SK-N-SH treated with all-trans-retinoic acid at 6 μM for 48 hours (cell line): Measurements from ENCODE around the gene ASB13.

Source experiments
- ATAC-seq: fragments of 200-7000 bp; cut with Tn5 transposase; 3 replicates; pipeline ENCODE4 v1.9.1; 2020; ENCODE audit warnings: mild to moderate bottlenecking, moderate library complexity
- ARNTL ChIP-seq: fragments of 450-650 bp; formaldehyde crosslinking; IDR thresholded peaks from 2 replicates; pipeline ENCODE4 v1.5.0; 2020; ENCODE audit warnings: low read depth, mild to moderate bottlenecking, moderate library complexity, borderline replicate concordance
- BACH2 ChIP-seq: fragments of 250-450 bp; sonication (Bioruptor Pico); IDR thresholded peaks from 2 replicates; pipeline ENCODE4 v1.9.0; 2021; ENCODE audit warnings: mild to moderate bottlenecking, borderline replicate concordance
- CREB5 ChIP-seq: fragments of 250-450 bp; sonication (Bioruptor Pico); IDR thresholded peaks from 2 replicates; pipeline ENCODE4 v1.5.1; 2020; ENCODE audit warnings: low read depth, mild to moderate bottlenecking, moderate library complexity
- CSDC2 ChIP-seq: fragments of 250-450 bp; sonication (Bioruptor Pico); IDR thresholded peaks from 2 replicates; pipeline ENCODE4 v1.5.0; 2020; ENCODE audit warnings: mild to moderate bottlenecking, moderate library complexity
- CSRNP3 ChIP-seq: fragments of 250-450 bp; sonication (Bioruptor Pico); IDR thresholded peaks from 2 replicates; pipeline ENCODE4 v1.5.1; 2021; ENCODE audit warnings: mild to moderate bottlenecking, moderate library complexity
- ESRRG ChIP-seq: fragments of 250-450 bp; sonication (Bioruptor Pico); IDR thresholded peaks from 2 replicates; pipeline ENCODE4 v1.6.1; 2021; ENCODE audit warnings: mild to moderate bottlenecking
- GLIS3 ChIP-seq: fragments of 250-450 bp; sonication (Bioruptor Pico); IDR thresholded peaks from 2 replicates; pipeline ENCODE4 v1.5.0; 2020; ENCODE audit warnings: mild to moderate bottlenecking, moderate library complexity
- ISL1 ChIP-seq: fragments of 250-450 bp; sonication (Bioruptor Pico); IDR thresholded peaks from 2 replicates; pipeline ENCODE4 v2.1.2; 2022; ENCODE audit warnings: mild to moderate bottlenecking, moderate library complexity
- OSR1 ChIP-seq: fragments of 250-450 bp; sonication (Bioruptor Pico); IDR thresholded peaks from 2 replicates; pipeline ENCODE4 v1.8.0; 2022; ENCODE audit warnings: moderate library complexity, mild to moderate bottlenecking, inconsistent platforms
- PATZ1 ChIP-seq: fragments of 250-450 bp; sonication (Bioruptor Pico); IDR thresholded peaks from 2 replicates; pipeline ENCODE4 v1.8.0; 2020; ENCODE audit warnings: mild to moderate bottlenecking, moderate library complexity, borderline replicate concordance
- PPARA ChIP-seq: fragments of 250-450 bp; sonication (Bioruptor Pico); IDR thresholded peaks from 2 replicates; pipeline ENCODE4 v1.5.0; 2020; ENCODE audit warnings: mild to moderate bottlenecking, borderline replicate concordance
- RARB ChIP-seq: fragments of 250-450 bp; sonication (Bioruptor Pico); IDR thresholded peaks from 2 replicates; pipeline ENCODE4 v1.8.0; 2021; ENCODE audit warnings: mild to moderate bottlenecking, moderate library complexity
- SNAI2 ChIP-seq: fragments of 250-450 bp; sonication (Bioruptor Pico); IDR thresholded peaks from 2 replicates; pipeline ENCODE4 v1.5.0; 2020; ENCODE audit warnings: mild to moderate bottlenecking, moderate library complexity
- TCF4 ChIP-seq: fragments of 250-450 bp; sonication (Bioruptor Pico); IDR thresholded peaks from 2 replicates; pipeline ENCODE4 v1.8.0; 2021; ENCODE audit warnings: mild to moderate bottlenecking, moderate library complexity, borderline replicate concordance
- ZC3H10 ChIP-seq: fragments of 250-450 bp; sonication (Bioruptor Pico); IDR thresholded peaks from 2 replicates; pipeline ENCODE4 v1.5.1; 2021; ENCODE audit warnings: mild to moderate bottlenecking, moderate library complexity
- ZFP30 ChIP-seq: fragments of 450-650 bp; formaldehyde crosslinking; IDR thresholded peaks from 2 replicates; pipeline ENCODE4 v1.5.0; 2022; ENCODE audit warnings: mild to moderate bottlenecking, moderate library complexity
- ZNF565 ChIP-seq: fragments of 450-650 bp; formaldehyde crosslinking; conservative IDR thresholded peaks from 2 replicates; pipeline ENCODE4 v1.5.0; 2020; ENCODE audit warnings: low read depth, mild to moderate bottlenecking, moderate library complexity
- ZNF70 ChIP-seq: fragments of 450-650 bp; formaldehyde crosslinking; IDR thresholded peaks from 2 replicates; pipeline ENCODE4 v1.5.0; 2020; ENCODE audit warnings: mild to moderate bottlenecking, moderate library complexity
- ZNF8 ChIP-seq: fragments of 450-650 bp; formaldehyde crosslinking; IDR thresholded peaks from 2 replicates; pipeline ENCODE4 v1.5.0; 2020; ENCODE audit warnings: mild to moderate bottlenecking, moderate library complexity
- TF ChIP-seq, protein P1 (sequence below): fragments of 250-450 bp; sonication (Bioruptor Pico); IDR thresholded peaks from 2 replicates; pipeline ENCODE4 v1.8.0; 2021; ENCODE audit warnings: low read depth, mild to moderate bottlenecking, moderate library complexity, borderline replicate concordance
- TF ChIP-seq, protein P2 (sequence below): fragments of 250-450 bp; sonication (Bioruptor Pico); IDR thresholded peaks from 2 replicates; pipeline ENCODE4 v1.5.0; 2020; ENCODE audit warnings: mild to moderate bottlenecking, moderate library complexity

ASB13 gene

DNA sequence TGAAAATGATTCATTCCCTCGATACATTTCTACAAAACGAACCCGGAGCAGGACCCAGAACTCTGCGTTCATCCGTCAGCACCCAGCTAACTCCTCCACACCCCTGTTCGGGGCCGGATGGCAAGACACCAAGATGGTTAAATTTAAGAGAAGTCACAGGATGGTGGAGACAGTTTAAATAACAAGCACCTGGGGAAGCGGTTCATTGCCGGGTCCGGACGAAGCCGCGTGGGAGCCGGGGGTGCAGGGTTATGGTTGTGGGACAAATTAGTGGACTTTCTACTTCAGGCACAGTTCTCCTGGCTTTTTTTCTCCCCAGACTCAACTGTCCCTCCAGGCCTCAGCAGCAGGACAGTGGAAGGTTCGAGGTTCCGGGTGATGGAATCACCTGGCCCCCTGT is 45.4 kb downstream of the ASB13 start:
- TF ChIP-seq ARNTL (no peak), GLIS3 (no peak), ZFP30 (CRISPR knock-in tag) (no peak), ZNF565 (CRISPR knock-in tag) (no peak), SNAI2 (CRISPR knock-in tag) (no peak), ESRRG (CRISPR knock-in tag) (no peak), ZNF8 (CRISPR knock-in tag) (no peak), CREB5 (no peak), ZC3H10 (CRISPR knock-in tag) (no peak), RARB (CRISPR knock-in tag) (no peak), OSR1 (CRISPR knock-in tag) (no peak), PPARA (CRISPR knock-in tag) (no peak), BACH2 (no peak), PATZ1 (CRISPR knock-in tag) (no peak), CSRNP3 (CRISPR knock-in tag) (no peak), TCF4 (no peak), ZNF70 (CRISPR knock-in tag) (no peak), ISL1 (CRISPR knock-in tag) (no peak)
- TF ChIP-seq, protein P1, sequence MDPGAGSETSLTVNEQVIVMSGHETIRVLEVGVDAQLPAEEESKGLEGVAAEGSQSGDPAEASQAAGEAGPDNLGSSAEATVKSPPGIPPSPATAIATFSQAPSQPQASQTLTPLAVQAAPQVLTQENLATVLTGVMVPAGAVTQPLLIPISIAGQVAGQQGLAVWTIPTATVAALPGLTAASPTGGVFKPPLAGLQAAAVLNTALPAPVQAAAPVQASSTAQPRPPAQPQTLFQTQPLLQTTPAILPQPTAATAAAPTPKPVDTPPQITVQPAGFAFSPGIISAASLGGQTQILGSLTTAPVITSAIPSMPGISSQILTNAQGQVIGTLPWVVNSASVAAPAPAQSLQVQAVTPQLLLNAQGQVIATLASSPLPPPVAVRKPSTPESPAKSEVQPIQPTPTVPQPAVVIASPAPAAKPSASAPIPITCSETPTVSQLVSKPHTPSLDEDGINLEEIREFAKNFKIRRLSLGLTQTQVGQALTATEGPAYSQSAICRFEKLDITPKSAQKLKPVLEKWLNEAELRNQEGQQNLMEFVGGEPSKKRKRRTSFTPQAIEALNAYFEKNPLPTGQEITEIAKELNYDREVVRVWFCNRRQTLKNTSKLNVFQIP (CRISPR knock-in tag), result no peak
- ATAC-seq, result no peak

- no peak for ATAC-seq
- TF ChIP-seq CSDC2 (CRISPR knock-in tag) (no peak), TCF4 (no peak), ZC3H10 (CRISPR knock-in tag) (no peak), OSR1 (CRISPR knock-in tag) (no peak)
- TF ChIP-seq, protein P2, sequence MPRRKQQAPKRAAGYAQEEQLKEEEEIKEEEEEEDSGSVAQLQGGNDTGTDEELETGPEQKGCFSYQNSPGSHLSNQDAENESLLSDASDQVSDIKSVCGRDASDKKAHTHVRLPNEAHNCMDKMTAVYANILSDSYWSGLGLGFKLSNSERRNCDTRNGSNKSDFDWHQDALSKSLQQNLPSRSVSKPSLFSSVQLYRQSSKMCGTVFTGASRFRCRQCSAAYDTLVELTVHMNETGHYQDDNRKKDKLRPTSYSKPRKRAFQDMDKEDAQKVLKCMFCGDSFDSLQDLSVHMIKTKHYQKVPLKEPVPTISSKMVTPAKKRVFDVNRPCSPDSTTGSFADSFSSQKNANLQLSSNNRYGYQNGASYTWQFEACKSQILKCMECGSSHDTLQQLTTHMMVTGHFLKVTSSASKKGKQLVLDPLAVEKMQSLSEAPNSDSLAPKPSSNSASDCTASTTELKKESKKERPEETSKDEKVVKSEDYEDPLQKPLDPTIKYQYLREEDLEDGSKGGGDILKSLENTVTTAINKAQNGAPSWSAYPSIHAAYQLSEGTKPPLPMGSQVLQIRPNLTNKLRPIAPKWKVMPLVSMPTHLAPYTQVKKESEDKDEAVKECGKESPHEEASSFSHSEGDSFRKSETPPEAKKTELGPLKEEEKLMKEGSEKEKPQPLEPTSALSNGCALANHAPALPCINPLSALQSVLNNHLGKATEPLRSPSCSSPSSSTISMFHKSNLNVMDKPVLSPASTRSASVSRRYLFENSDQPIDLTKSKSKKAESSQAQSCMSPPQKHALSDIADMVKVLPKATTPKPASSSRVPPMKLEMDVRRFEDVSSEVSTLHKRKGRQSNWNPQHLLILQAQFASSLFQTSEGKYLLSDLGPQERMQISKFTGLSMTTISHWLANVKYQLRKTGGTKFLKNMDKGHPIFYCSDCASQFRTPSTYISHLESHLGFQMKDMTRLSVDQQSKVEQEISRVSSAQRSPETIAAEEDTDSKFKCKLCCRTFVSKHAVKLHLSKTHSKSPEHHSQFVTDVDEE (CRISPR knock-in tag), result no peak
Observed at GRCh38 chr10:5620223-5620721, 46.1 kb downstream of the ASB13 start.

DNA sequence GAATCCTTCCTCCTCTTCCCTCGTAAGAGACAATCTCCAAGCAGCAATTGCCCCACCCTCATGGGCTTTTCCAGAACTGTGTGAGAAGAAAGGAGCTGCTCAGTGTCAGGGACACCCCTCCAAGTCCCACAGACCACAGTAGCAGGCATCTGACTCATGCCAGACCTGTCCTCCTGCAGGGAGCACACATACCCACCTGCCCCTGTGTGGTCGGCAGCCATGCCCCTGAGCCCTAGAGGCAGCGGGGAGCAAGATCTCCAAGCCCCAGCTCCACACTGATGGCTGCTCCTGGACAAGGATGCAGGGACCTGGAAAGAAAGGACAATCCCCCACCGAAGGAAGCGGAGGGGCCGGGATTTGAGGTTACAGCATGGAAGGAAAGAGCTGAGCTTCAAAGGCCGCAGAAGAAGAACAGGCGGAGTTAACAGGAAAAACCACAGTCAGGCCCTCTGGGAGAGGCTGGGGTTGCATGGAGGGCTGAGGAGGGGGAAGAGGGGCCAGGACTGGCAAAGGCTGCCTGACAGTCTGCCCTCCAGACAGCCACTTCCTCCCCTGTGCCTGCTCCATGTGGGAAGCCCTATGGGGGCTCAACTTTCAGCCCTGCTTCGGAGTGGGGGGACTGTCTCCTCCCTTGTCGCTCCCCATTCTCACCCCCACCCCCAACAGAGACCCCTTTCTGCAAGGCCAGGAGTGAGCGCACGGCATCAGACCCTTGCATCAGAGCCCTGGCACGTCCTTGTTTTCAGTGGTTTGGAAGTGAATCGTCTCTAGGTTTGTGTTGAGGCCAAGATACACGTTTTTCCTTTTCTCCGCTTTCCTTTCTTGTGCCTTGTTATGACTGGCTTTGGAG is 46.8 kb downstream of the ASB13 start:
- TF ChIP-seq CSRNP3 (CRISPR knock-in tag) (no peak), ISL1 (CRISPR knock-in tag) (no peak), ARNTL (no peak), ZNF565 (CRISPR knock-in tag) (no peak), CSDC2 (CRISPR knock-in tag) (no peak), RARB (CRISPR knock-in tag) (no peak)
- no peak for ATAC-seq
